GM19025 (cell line): ENCODE results near the gene FRMPD3.

ENCODE experiments used
- ATAC-seq: cut with Tn5 transposase; IDR thresholded peaks from one replicate; pipeline ENCODE4 v1.9.1; 2021; ENCODE audit warnings: mild to moderate bottlenecking, low read depth, moderate library complexity; ENCODE audit not compliant: unreplicated experiment

The FRMPD3 gene

DNA sequence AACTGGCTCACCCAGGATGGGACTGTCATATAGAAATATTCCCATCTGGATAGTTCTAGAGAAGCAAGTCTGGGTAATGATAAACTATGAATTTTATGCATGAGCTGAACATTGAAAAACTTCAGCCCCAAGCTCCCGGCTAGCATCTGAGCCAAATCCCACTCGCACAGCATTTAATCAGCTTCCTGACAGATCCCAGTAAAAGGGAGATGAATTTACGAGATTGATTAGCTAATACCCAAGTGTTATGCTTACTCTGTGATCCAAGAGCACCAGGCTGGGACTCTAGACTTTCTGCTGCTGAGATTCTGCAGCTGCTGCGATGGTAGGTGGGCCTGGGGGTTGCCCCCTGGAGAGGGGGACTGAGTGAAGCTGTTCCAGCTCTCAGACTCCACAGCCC, 28.0 kb downstream of the FRMPD3 start:
- ATAC-seq: no peak

DNA sequence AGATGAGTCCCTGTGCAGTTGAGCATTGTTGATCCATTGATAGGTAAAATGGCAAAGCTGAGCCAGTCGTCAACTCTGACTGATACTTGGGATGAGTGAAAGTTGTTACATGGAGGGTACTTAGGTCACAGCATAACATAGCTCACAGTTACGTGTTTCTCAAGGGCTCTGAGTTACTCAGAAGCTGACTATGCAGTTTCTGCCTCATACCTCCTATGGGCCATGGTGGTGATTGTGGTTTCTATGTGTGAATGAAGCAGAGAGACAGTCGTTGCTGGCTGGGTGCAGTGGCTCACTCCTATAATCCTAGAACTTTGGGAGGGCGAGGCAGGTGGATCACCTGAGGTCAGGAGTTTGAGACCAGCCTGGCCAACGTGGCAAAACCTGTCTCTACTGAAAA, 30.8 kb downstream of the FRMPD3 start:
- no peak for ATAC-seq

DNA sequence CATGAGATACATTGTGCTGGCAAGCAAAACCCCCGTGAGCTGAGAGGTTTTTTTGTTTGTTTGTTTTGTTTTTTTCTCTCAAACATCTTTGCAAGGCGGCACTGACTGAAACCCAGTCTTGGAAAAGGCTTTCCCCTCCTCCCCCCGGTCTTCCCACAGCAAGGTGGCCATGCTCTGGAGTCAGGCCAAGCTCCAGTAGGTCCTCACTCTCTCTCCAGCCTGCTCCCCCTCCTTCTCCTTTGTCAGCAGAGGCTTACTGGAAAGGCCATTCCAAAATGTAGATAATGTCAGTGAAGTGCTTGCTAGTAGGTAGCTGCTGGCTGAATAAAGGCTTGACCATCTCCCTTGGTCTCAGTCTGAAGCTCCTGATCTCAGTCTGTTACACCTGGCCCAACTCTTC, 32.6 kb downstream of the FRMPD3 start:
- ATAC-seq: no peak

DNA sequence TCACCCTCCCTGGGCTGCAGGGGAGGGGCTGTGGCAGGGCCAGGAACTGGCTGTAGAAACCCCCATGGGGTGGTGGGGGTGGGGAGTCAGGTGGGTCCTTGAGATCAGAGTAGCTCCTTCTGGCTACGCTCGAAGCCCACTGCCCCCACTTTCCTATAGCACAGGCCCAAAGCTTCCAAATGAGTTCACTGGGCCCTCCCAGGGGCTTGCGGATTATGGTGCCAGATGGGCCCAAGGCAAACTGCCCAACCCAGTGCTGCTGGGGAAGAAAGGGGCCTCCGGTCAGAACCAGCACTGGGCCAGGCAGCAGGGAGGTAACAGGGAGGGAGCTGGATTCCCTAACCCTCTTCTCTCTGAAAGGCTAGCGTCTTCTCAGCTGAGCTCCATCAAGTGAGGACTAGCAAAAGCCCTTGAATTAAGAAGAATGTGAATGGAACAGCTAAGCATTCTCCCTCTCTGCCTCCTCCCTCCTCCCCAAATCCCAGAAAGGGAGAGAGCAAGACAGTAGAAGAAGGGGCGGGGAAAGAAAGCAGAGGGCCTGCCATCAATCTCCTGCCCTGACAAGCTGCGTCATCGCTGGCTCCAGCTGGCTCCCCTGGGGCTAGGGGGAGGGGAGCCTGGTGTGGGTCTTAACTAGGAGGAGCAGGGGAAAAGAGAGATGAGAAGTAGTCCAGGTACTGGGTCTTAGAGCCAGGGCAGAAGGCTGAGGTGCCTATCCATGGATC, 34.7 kb downstream of the FRMPD3 start:
- ATAC-seq: no peak

DNA sequence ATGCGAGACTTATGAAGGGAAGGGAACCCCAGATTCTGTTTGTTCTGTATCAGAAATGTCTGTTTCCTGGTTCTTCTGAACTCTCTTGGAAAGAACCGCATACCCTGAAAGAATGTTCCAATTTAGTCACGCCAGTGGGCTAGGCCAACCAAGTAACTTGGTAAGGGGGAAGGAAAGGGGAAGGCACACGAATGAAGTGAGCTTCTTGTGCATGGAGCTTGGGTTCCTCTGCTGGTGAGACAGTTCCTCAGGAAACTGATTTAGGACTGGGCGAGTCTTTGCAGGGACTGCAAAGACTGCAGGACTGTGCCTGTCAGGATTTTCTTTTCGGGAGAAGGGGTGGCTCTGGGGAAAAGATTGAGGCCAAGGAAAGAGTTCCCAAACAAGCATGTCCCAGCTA, 35.6 kb downstream of the FRMPD3 start:
- no peak for ATAC-seq

DNA sequence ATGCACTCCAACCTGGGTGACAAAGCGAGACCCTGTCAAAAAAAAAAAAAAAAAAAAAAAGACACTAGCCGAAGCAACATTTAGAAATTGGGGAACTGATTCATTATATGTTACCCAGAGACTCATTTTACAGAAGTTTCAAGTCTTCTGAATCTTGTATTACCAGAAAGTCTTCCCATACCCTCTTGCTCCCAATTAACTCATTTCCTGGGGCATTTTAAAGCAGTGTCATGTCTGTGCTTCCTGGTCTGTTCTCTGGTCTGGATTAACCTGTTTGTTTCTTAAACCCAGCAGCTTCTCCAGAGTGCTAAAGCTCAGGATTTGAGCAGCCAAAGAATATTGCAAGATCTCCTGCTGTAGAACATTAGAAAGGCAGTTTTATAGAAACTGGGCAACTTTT, 43.7 kb downstream of the FRMPD3 start:
- ATAC-seq: no peak

DNA sequence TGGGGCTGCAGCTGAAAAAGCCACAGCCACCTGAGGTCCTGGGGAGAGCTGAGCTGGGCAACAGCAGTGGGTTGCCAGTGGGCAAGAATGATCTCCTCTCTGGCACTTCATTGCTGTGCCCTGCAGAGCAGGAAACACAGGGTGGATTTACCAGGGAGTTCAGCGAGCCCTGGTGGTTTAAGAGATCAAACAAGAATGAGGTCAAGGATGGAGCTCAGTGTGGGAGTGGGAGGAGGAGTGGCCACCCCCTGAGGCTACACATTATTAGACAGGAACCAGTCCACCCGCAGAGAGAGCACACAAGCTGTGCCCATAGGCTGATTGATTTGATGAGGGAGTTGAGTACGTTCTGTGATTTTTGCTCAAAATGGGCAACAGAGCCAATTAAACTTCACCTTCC, 47.3 kb downstream of the FRMPD3 start:
- ATAC-seq: no peak
